Neural cell (in vitro differentiated cells): ENCODE results near the gene MRPL36. TPM values are rescaled to one million over a fixed set of nuclear protein-coding genes. Genes with fewer than 3 reads are reported as not detected.

Experiments
- H2AFZ ChIP-seq: fragments of 200-600, 300-800 bp; sonication (generic), shearing (Covaris generic); 2 replicates; pipeline ENCODE4 v1.6.0; 2014; ENCODE audit warnings: low read depth, mild to moderate bottlenecking, antibody characterized with exemption, low read length, moderate library complexity
- H3F3A ChIP-seq: fragments of 200-600 bp; shearing (Covaris generic); 2 replicates; pipeline ENCODE4 v1.6.1; 2016; ENCODE audit warnings: mild to moderate bottlenecking, moderate library complexity, mixed read lengths, antibody characterized with exemption, low read length; ENCODE audit not compliant: insufficient read depth, poor library complexity, severe bottlenecking
- H3K27ac ChIP-seq: fragments of 200-600, 300-800 bp; sonication (generic), shearing (Covaris generic); 2 replicates; pipeline ENCODE4 v1.5.1; 2014; ENCODE audit warnings: mild to moderate bottlenecking, low read length, moderate library complexity
- H3K27me3 ChIP-seq: fragments of 300-800, 200-600 bp; sonication (generic), shearing (Covaris generic); 2 replicates; pipeline ENCODE4 v1.6.0; 2014; ENCODE audit warnings: mild to moderate bottlenecking, low read depth, low read length, moderate library complexity; ENCODE audit not compliant: insufficient read depth
- H3K36me3 ChIP-seq: fragments of 300-800, 200-600 bp; sonication (generic), shearing (Covaris generic); 2 replicates; pipeline ENCODE4 v1.5.1; 2014; ENCODE audit warnings: mild to moderate bottlenecking, antibody characterized with exemption, low read length, moderate library complexity; ENCODE audit not compliant: insufficient read depth
- H3K4me2 ChIP-seq: fragments of 300-800, 200-600 bp; sonication (generic), shearing (Covaris generic); 2 replicates; pipeline ENCODE4 v1.6.0; 2014; ENCODE audit warnings: mild to moderate bottlenecking, low read length
- H3K4me3 ChIP-seq: fragments of 300-800, 200-600 bp; sonication (generic), shearing (Covaris generic); 2 replicates; pipeline ENCODE4 v1.5.1; 2014; ENCODE audit warnings: mild to moderate bottlenecking, low read length, moderate library complexity
- H3K79me2 ChIP-seq: fragments of 200-600 bp; shearing (Covaris generic); replicated peaks from 2 replicates; pipeline ENCODE4 v1.6.0; 2014; ENCODE audit warnings: mild to moderate bottlenecking, low read length, moderate library complexity; ENCODE audit not compliant: insufficient read depth
- H3K9ac ChIP-seq: fragments of 300-800, 200-600 bp; sonication (generic), shearing (Covaris generic); 2 replicates; pipeline ENCODE4 v1.6.1; 2016; ENCODE audit warnings: mild to moderate bottlenecking, low read length, mixed read lengths
- H3K9me2 ChIP-seq: fragments of 200-600 bp; shearing (Covaris generic); 2 replicates; pipeline ENCODE4 v1.6.1; 2016; ENCODE audit warnings: mild to moderate bottlenecking, low read length, mixed read lengths; ENCODE audit not compliant: insufficient read depth
- H3K9me3 ChIP-seq: fragments of 200-600, 300-800 bp; sonication (generic), shearing (Covaris generic); 2 replicates; pipeline ENCODE4 v1.6.1; 2016; ENCODE audit warnings: mild to moderate bottlenecking, mixed run types, low read length, moderate library complexity, mixed read lengths
- H4K20me1 ChIP-seq: fragments of 200-600 bp; shearing (Covaris generic); 2 replicates; pipeline ENCODE4 v1.6.1; 2016; ENCODE audit warnings: mild to moderate bottlenecking, mixed run types; ENCODE audit not compliant: insufficient read depth
- EP300 ChIP-seq: fragments of 450-650 bp; conservative IDR thresholded peaks from 2 replicates; pipeline ENCODE4 v1.6.1; 2014; ENCODE audit warnings: antibody characterized with exemption, mild to moderate bottlenecking, moderate library complexity; ENCODE audit not compliant: poor library complexity, severe bottlenecking
- EZH2 ChIP-seq: fragments of 200-600, 300-800 bp; shearing (Covaris generic), sonication (generic); IDR thresholded peaks from 2 replicates; pipeline ENCODE4 v1.6.1; 2014; ENCODE audit warnings: antibody characterized with exemption, low read length, borderline replicate concordance, mild to moderate bottlenecking; ENCODE audit not compliant: insufficient read depth, poor library complexity, severe bottlenecking
- MXI1 ChIP-seq: fragments of 450-650 bp; conservative IDR thresholded peaks from 2 replicates; pipeline ENCODE4 v1.6.1; 2014; ENCODE audit warnings: antibody characterized with exemption, mild to moderate bottlenecking; ENCODE audit not compliant: poor library complexity, severe bottlenecking
- POLR2AphosphoS5 ChIP-seq: IDR thresholded peaks from 2 replicates; pipeline ENCODE4 v1.6.1; 2012
- RAD21 ChIP-seq: fragments of 450-650 bp; conservative IDR thresholded peaks from 2 replicates; pipeline ENCODE4 v1.6.1; 2014; ENCODE audit warnings: antibody characterized with exemption, mild to moderate bottlenecking, moderate library complexity
- SMC3 ChIP-seq: fragments of 450-650 bp; conservative IDR thresholded peaks from 2 replicates; pipeline ENCODE4 v1.6.1; 2014; ENCODE audit warnings: antibody characterized with exemption, mild to moderate bottlenecking, moderate library complexity; ENCODE audit not compliant: poor library complexity
- TAF1 ChIP-seq: IDR thresholded peaks from 2 replicates; pipeline ENCODE4 v1.6.1; 2012; ENCODE audit warnings: low read depth
- polyA plus RNA-seq: library from polyadenylated mRNA; depleted of rRNA; stranded (reverse); fragments of >200 nt; gene quantifications from 2 replicates; pipeline ENCODE4 v1.2.3, GENCODE V29; 2014
- TF ChIP-seq, protein P1 (sequence below): IDR thresholded peaks from 2 replicates; pipeline ENCODE4 v1.6.1; 2012; ENCODE audit warnings: borderline replicate concordance
- TF ChIP-seq, protein P2 (sequence below): fragments of 450-650 bp; IDR thresholded peaks from 2 replicates; pipeline ENCODE4 v1.5.1; 2014; ENCODE audit warnings: antibody characterized with exemption, mild to moderate bottlenecking, moderate library complexity; ENCODE audit not compliant: poor library complexity, severe bottlenecking

The MRPL36 gene
- polyA plus RNA-seq, 1 donor from 2014 or later = 51.9 TPM

GRCh38 chr5:1805326-1805725 is 5.7 kb upstream of the MRPL36 start:
- H3K36me3 ChIP-seq = no peaks in the 10 kb centered on the region
- peaks cover 18% of the 10 kb centered on the region for H3K79me2 ChIP-seq
- H4K20me1 ChIP-seq = no peaks in the 10 kb centered on the region
- no peak overlapping the region for H3K27ac ChIP-seq
- no peaks in the 10 kb centered on the region for H3K9me2 ChIP-seq
- TF ChIP-seq, protein P1, sequence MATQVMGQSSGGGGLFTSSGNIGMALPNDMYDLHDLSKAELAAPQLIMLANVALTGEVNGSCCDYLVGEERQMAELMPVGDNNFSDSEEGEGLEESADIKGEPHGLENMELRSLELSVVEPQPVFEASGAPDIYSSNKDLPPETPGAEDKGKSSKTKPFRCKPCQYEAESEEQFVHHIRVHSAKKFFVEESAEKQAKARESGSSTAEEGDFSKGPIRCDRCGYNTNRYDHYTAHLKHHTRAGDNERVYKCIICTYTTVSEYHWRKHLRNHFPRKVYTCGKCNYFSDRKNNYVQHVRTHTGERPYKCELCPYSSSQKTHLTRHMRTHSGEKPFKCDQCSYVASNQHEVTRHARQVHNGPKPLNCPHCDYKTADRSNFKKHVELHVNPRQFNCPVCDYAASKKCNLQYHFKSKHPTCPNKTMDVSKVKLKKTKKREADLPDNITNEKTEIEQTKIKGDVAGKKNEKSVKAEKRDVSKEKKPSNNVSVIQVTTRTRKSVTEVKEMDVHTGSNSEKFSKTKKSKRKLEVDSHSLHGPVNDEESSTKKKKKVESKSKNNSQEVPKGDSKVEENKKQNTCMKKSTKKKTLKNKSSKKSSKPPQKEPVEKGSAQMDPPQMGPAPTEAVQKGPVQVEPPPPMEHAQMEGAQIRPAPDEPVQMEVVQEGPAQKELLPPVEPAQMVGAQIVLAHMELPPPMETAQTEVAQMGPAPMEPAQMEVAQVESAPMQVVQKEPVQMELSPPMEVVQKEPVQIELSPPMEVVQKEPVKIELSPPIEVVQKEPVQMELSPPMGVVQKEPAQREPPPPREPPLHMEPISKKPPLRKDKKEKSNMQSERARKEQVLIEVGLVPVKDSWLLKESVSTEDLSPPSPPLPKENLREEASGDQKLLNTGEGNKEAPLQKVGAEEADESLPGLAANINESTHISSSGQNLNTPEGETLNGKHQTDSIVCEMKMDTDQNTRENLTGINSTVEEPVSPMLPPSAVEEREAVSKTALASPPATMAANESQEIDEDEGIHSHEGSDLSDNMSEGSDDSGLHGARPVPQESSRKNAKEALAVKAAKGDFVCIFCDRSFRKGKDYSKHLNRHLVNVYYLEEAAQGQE = no peak
- TF ChIP-seq MXI1 (no peak), TAF1 (no peak), EP300 (no peak), EZH2 (no peak), RAD21 (no peak), SMC3 (no peak), POLR2AphosphoS5 (no peak)
- TF ChIP-seq, protein P2, sequence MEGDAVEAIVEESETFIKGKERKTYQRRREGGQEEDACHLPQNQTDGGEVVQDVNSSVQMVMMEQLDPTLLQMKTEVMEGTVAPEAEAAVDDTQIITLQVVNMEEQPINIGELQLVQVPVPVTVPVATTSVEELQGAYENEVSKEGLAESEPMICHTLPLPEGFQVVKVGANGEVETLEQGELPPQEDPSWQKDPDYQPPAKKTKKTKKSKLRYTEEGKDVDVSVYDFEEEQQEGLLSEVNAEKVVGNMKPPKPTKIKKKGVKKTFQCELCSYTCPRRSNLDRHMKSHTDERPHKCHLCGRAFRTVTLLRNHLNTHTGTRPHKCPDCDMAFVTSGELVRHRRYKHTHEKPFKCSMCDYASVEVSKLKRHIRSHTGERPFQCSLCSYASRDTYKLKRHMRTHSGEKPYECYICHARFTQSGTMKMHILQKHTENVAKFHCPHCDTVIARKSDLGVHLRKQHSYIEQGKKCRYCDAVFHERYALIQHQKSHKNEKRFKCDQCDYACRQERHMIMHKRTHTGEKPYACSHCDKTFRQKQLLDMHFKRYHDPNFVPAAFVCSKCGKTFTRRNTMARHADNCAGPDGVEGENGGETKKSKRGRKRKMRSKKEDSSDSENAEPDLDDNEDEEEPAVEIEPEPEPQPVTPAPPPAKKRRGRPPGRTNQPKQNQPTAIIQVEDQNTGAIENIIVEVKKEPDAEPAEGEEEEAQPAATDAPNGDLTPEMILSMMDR = no peak
- H3K9ac ChIP-seq = no peak overlapping the region
- H3K9me3 ChIP-seq = no peaks in the 10 kb centered on the region
- no peaks in the 10 kb centered on the region for H3K27me3 ChIP-seq
- H3K4me3 ChIP-seq = no peak overlapping the region
- no peak overlapping the region for H2AFZ ChIP-seq
- H3K4me2 ChIP-seq = no peak overlapping the region
- H3F3A ChIP-seq = peaks cover 5% of the 10 kb centered on the region

DNA sequence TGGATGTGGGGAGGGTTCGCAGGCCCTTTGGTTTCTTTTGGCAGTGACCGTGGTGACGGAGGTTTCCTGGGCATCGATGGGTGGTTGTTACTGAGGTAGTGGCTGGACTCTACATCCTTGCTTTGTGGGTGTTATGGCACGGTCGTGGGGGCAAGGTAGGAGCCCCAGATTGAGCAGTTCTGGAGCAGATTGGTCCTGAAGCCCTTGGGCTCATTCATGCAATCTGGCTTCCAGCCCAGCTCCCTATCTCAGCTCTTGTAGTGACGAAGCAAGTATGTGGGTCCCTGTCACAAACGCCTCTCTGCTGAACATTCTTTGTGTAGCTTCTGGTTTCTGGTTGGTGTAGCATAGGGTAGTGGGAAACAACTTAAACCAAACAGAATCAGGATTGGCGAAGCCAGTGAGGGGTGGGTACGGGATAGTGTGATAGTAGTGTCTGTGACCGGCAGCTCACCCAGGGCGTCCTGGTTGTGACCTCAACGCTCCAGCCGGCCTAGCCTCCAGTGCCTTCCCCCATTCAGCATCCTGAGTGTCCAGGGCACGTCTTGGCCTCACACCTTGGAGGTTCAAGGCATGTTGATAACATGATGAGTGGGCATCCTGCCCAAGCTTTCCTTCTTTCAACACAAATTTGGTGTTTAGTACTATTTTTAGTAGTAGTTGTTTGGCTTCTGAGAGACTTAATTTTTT is 4.5 kb upstream of the MRPL36 start:
- Histone ChIP-seq H3K9me3 (no peaks in the 10 kb centered on the region), H3F3A (peaks cover 5% of the 10 kb centered on the region), H3K36me3 (no peaks in the 10 kb centered on the region), H3K4me2 (no peak overlapping the region), H3K79me2 (peaks cover 18% of the 10 kb centered on the region), H4K20me1 (no peaks in the 10 kb centered on the region), H3K9me2 (no peaks in the 10 kb centered on the region), H3K9ac (no peak overlapping the region), H2AFZ (no peak overlapping the region), H3K4me3 (no peak overlapping the region), H3K27ac (no peak overlapping the region), H3K27me3 (no peaks in the 10 kb centered on the region)
- no peak for TF ChIP-seq EP300
- no peak for TF ChIP-seq POLR2AphosphoS5
- TF ChIP-seq SMC3 = no peak
- TF ChIP-seq, protein P1 = no peak
- no peak for TF ChIP-seq RAD21
- no peak for TF ChIP-seq MXI1
- TF ChIP-seq TAF1 = no peak
- no peak for TF ChIP-seq EZH2
